ENCODE measurements around the gene ITPRIP.

DNA sequence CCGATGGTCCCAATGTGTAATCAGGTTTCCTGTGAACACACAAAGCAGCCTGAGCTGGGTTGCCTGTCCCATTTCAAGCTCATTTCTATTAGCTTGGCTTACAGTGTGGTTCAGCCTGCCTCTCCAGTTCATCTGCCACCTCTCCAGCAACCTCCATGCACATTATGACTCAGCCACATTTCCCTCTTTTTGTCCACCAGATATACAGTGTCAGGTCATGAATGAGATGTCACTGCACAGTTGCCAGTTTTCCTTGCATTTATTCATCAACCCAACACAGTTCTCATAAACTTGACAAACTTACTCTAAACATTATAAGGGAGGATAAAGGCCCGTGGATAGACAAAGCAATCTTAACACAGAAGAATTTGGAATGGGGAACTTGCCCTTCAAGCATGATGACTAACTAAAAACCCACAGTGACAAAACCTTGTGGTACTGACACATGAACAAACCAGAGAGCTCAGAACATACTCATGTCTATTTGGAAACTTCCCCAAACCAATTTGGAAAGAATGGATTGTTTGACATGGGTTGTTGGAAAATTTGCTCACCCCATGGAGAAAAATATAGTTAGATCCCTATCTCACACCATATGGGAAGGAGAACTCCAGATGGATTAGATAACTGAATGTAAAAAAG, 12.9 kb upstream of the ITPRIP start:
- TF ChIP-seq, protein P1, sequence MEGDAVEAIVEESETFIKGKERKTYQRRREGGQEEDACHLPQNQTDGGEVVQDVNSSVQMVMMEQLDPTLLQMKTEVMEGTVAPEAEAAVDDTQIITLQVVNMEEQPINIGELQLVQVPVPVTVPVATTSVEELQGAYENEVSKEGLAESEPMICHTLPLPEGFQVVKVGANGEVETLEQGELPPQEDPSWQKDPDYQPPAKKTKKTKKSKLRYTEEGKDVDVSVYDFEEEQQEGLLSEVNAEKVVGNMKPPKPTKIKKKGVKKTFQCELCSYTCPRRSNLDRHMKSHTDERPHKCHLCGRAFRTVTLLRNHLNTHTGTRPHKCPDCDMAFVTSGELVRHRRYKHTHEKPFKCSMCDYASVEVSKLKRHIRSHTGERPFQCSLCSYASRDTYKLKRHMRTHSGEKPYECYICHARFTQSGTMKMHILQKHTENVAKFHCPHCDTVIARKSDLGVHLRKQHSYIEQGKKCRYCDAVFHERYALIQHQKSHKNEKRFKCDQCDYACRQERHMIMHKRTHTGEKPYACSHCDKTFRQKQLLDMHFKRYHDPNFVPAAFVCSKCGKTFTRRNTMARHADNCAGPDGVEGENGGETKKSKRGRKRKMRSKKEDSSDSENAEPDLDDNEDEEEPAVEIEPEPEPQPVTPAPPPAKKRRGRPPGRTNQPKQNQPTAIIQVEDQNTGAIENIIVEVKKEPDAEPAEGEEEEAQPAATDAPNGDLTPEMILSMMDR (IDR thresholded peaks at IDR 0.05), result no peak
- TF ChIP-seq ELF1 (IDR thresholded peaks at IDR 0.05) (no peak), FOSL2 (IDR thresholded peaks at IDR 0.05; ENCODE audit: borderline replicate concordance, low read depth) (no peak), CHD2 (IDR thresholded peaks at IDR 0.05; ENCODE audit: low read length, partially characterized antibody) (no peak), TEAD4 (IDR thresholded peaks at IDR 0.05; ENCODE audit: borderline replicate concordance, insufficient read depth) (no peak), TAF1 (IDR thresholded peaks at IDR 0.05; ENCODE audit: borderline replicate concordance, low read depth, low read length) (no peak), FOXM1 (IDR thresholded peaks at IDR 0.05; ENCODE audit: low read depth) (no peak)
- TF ChIP-seq, protein P2, sequence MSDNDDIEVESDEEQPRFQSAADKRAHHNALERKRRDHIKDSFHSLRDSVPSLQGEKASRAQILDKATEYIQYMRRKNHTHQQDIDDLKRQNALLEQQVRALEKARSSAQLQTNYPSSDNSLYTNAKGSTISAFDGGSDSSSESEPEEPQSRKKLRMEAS (IDR thresholded peaks at IDR 0.05; ENCODE audit: low read depth), result no peak

Measured in SK-N-SH (cell line).